ENCODE data around the gene TNRC6B.
A peak's percentile ranks its signal among the peaks of the same experiment; 100 is the strongest.
"Not testable (repeated sequence)": the region's sequence is repeated elsewhere in the genome, so short reads cannot be mapped to it uniquely, and the experiment has no call there.

The TNRC6B gene

DNA sequence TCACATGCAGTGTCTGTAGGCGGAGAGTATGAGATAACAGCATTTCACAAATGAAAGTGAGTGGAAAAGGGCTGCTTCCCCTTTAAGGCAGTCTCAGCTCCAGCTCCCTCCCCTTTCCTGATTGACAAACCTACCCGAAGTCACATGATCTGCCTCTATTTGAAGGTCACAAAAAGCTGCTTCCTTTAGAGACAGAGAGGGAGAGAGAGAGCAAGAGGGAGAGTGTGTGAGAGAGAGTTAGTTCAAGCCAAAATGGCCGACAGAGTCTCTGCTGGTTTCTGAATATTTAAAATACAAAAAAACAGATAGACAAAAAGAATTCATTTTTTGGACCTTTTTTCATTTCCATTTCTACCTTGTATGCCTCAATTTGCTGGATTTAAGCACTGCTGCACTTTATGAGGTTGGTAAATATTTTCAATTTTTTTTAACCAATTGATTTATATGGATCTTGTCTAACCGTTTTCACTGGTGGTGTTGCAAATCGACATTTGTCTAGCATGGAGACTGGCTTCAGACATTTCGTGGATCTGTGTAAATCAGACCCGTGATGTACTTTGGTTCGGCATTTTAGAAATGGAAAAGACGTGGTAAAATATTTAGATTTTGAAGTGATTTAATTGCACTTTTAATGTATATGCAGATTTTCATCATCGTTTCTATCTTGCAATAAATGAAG is at the start of gene TNRC6B:
TSS of gene TNRC6B (plus strand) at position 188 of the 679 bp plus-strand sequence. CDS start at position 399, 211 bp downstream.
- peak in 1 of 2 donors; percentile 45 for DNase-seq (ENCODE audit: low read depth in 2 of 2)

DNA sequence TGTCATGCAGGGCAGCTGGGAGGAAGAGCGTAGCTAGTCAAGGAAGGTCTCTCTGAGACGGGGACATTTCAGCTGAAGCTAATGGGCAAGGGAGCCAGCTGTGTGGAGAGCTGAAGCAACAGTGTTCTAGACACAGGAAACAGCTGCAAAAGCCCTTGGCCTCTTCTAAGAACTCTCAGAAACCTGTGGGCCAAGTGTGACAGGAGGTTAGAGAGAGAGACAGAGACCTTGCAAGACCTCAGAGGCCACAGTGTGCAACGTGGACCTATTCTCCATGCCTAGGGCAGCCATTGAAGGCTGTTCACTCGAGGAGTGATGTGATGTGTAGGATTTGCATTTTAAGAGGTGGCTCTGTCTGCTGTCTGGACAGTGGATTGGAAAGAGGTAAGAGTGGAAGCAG is 48.7 kb upstream of the TNRC6B start:
- no peak for DNase-seq (ENCODE audit: low read depth in 2 of 2)

DNA sequence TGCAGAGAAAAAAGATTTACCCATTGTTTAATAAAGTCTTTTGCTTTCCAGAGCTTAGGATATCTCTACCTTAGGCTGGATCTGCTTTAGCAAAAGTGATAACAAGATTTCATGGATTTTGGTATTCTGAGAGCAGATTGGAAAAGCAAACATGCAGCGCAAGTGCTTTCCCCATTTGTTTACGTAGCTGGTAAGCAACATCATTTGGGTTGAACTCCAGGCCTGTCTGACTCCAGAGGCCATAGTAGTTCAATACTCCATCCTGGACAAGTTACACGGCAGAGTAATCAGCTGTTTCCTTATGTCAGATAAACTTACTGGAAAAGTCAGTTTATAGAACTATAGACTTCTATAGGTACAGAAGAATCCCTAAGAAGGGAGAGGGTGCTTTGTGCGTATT is 40.6 kb upstream of the TNRC6B start:
- no peak for DNase-seq (ENCODE audit: low read depth in 2 of 2)

- no peak for DNase-seq (ENCODE audit: low read depth in 2 of 2)
These were observed 38.9 kb upstream of the TNRC6B start for GRCh38 chr22:40138866-40139265.

DNA sequence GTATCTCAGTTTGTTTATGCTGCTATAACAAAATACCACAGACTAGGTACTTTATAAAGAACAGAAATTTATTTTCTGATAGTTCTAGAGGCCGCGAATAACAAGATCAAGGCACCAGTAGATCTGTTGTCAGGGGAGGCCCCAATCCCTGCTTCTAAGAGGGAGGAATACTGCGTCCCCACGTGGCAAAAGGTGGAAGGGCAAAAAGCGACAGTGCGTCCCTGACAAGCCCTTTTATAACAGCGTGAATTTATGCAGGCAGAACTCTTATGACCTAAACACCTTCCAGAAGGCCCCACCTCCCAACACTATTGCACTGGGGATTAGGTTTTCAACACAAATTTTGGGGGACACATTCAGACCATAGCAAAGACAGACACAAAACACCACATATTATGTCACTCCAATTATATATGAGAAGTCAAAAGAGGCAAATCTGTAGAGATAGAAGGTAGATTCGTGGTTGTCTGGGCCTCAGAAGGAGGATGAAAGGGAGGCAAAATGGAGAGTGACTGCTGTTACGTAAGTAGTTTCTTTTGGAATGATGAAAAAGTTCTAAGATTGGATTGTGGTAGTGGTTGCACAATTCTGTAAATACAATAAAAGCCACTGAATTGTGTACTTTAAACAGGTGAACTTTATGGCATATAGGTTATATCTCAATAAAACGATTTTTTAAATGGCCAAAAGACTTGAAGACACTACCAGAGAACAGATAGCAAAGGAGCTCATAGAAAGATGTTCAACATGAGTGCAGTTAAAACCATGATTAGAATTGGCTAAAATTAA is 30.1 kb upstream of the TNRC6B start:
- DNase-seq (ENCODE audit: low read depth in 2 of 2), result no peak

DNA sequence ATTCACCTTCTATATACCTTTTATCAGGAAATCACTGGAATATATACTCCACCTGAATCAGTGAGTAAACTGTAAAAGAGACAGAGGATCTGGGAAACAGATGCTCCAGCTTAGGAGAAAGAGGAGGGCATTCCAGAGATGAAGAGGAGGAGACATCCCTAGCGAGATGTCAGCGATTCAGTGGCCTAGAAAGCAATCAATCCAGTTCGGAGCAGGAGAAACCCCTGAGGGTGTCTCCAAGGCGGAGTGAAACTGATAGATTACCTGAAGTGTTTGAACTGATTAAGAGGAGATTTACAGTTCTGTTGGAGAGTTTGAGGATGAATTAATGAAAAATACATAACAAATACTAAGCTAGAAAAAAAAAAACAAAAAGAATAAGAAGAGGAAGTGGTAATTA is 24.5 kb upstream of the TNRC6B start:
- DNase-seq (ENCODE audit: low read depth in 2 of 2), result no peak

GRCh38 chr22:40153705-40154104 is 24.0 kb upstream of the TNRC6B start:
- no peak for DNase-seq (ENCODE audit: low read depth in 2 of 2)

DNA sequence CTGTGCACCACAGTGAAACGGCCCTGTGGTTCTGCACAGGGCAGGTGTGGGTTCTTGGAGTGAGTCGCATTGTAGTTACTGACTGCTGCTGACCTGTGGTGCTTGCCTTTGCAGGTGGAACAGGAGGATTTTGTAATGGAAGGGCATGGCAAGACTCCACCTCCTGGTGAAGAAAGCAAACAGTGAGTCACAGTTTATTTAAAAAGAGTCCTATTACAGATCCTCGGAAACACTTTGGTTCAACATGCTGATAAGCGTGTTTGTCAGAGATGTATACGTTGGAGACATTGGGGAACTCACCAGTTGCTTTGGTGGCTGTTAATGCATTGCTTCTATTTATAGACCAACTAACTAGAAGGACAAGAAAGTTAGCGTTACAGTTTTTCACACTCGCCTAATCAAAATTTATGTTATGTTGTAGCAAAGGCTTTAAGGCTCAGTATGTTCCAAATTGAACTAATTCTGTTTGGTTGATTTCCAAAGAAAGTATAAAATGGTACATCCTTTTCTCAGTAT is 21.7 kb upstream of the TNRC6B start:
- DNase-seq (ENCODE audit: low read depth in 2 of 2), result no peak

- DNase-seq (ENCODE audit: low read depth in 2 of 2), result not testable (repeated sequence)
These were observed 21.0 kb upstream of the TNRC6B start for GRCh38 chr22:40156682-40157081.

- DNase-seq (ENCODE audit: low read depth in 2 of 2), result no peak
These were observed 20.3 kb upstream of the TNRC6B start for GRCh38 chr22:40157330-40157945.

- DNase-seq (ENCODE audit: low read depth in 2 of 2), result no peak
These were observed 16.5 kb upstream of the TNRC6B start for GRCh38 chr22:40161194-40161593.

- DNase-seq (ENCODE audit: low read depth in 2 of 2), result not testable (repeated sequence)
These were observed 12.2 kb upstream of the TNRC6B start for GRCh38 chr22:40165537-40165936.

- DNase-seq (ENCODE audit: low read depth in 2 of 2), result no peak
These were observed 2.0 kb upstream of the TNRC6B start for GRCh38 chr22:40175611-40176244.

- peak; percentile 38 to 47 for DNase-seq (ENCODE audit: low read depth in 2 of 2)
These were observed 596 bp upstream of the TNRC6B start for GRCh38 chr22:40176921-40177737.

DNA sequence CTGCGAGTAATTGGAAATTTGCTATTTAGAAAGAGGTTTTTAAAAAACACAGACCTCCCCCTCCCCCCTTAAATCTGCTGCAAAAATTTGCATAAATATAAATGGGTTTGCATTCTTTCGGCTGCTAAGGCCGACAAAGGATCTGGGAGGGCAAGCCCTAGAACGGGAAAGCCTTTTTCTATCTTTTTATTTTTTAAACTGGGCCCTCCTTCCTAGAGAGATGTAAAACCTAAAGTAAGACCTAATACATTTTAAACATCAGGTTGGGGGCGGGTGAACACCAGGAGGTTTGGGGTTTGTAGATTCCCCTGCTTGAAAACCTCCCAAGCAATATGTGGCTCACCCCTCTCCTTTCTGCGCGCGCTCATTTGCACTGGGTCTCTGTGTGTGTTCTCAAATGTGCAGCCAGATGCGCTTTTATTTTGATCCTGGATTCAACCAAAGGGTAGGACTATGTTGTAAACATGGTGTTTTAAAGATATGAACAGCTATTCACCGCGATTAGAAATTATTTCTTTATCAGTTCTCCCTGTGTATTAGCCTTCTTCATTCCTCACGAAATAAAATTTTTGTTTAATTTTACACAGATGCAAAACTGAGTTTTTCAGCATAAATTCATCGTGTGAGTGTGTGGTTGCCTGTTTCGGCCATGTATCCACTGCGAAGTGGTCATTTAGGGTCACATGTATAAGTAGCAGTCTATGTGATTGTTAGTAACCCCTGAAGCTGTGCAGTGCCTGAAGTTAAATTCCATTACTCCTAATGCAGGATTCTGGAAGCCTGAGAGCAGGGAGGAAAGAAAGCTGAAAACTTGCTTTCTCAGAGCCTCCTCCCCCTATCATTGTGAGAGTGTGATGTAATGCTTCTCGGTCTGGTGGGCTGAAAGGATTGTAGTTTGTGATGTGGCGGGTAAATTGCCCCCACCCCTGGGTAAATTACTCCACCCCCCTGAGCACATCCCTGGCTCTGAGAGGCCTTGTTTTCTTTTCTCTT is 988 bp downstream of the TNRC6B start:
- no peak for DNase-seq (ENCODE audit: low read depth in 2 of 2)

DNA sequence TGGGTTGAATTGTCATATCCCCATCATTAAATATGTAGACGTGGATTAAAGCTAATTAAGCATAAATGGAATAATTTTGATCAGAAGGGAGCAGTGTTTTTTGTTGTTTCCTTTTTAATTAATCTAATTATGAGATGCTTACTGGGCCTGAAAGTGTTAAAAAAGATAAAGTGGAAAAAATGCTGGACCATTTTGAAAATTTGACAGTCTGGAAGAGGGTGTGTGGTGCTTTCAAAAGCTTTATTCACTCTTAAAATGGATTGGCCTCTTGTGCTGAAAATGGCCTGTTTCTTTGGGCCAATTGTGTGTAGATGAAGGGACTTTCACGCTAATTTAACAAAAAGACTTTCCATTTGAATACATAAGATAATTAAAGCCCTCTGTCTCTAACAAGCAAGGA is 1.8 kb downstream of the TNRC6B start:
- no peak for DNase-seq (ENCODE audit: low read depth in 2 of 2)

GRCh38 chr22:40180403-40180802 is 2.7 kb downstream of the TNRC6B start:
- DNase-seq (ENCODE audit: low read depth in 2 of 2), result no peak

GRCh38 chr22:40181323-40181722 is 3.6 kb downstream of the TNRC6B start:
- no peak for DNase-seq (ENCODE audit: low read depth in 2 of 2)

DNA sequence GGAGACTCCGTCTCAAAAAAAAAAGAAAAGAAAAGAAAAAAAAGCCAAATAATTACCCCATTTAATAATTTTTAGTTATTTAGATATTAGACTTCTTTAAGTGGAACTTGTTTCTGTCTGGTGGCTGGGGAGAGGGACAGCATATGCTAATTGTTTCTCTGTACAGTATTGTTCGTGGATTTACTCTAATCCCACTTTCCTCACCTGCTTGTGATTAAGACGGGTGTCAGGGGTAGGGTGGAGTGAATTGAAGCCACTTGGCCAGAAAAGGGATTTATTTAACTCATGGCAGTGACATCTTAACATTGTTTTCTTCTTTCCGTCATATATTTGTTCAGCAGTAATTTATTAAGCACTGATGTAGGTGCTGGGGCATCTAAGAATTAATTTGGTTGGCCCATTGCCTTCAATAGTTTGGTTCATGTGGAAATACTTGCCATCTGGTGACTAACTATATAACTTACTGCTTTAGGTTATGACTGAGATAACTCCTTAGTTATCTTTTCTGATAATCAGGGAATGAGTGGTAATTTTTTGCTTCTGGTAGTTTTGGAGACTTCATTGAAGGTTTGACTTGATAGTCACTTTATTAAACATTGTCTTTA is 4.6 kb downstream of the TNRC6B start:
- no peak for DNase-seq (ENCODE audit: low read depth in 2 of 2)
